HepG2 (cell line): ENCODE results near the gene CNOT10. TPM values are rescaled to one million over a fixed set of nuclear protein-coding genes. Genes with fewer than 3 reads are reported as not detected.

Experiments used
- ARNT2 ChIP-seq: sonication (generic); formaldehyde crosslinking; IDR thresholded peaks from 2 replicates; pipeline ENCODE4 v1.8.0; 2022; ENCODE audit warnings: mild to moderate bottlenecking, low read depth, missing genetic modification reagents, moderate library complexity
- DMAP1 ChIP-seq: IDR thresholded peaks from 2 replicates; pipeline ENCODE4 v1.6.1; 2016
- FOXP4 ChIP-seq: sonication (generic); formaldehyde crosslinking; IDR thresholded peaks from 2 replicates; pipeline ENCODE4 v1.4.0; 2020; ENCODE audit warnings: missing genetic modification reagents
- HDAC6 ChIP-seq: fragments of 200-600 bp; sonication (generic); IDR thresholded peaks from 2 replicates; pipeline ENCODE4 v1.7.0; 2017; ENCODE audit warnings: mild to moderate bottlenecking, antibody characterized with exemption, low read length, low read depth
- KLF15 ChIP-seq: sonication (generic); formaldehyde crosslinking; IDR thresholded peaks from 2 replicates; pipeline ENCODE4 v1.8.1; 2023; ENCODE audit warnings: borderline replicate concordance, mild to moderate bottlenecking, inconsistent platforms, missing genetic modification reagents, mixed read lengths
- MED8 ChIP-seq: sonication (generic); formaldehyde crosslinking; IDR thresholded peaks from 2 replicates; pipeline ENCODE4 v1.8.1; 2023; ENCODE audit warnings: mild to moderate bottlenecking, missing genetic modification reagents; ENCODE audit not compliant: insufficient replicate concordance
- MXD1 ChIP-seq: sonication (generic); formaldehyde crosslinking; IDR thresholded peaks from 2 replicates; pipeline ENCODE4 v1.4.0; 2020; ENCODE audit warnings: mild to moderate bottlenecking, missing genetic modification reagents
- POGK ChIP-seq: sonication (generic); formaldehyde crosslinking; conservative IDR thresholded peaks from 2 replicates; pipeline ENCODE4 v1.8.0; 2022; ENCODE audit warnings: mild to moderate bottlenecking, moderate library complexity, missing genetic modification reagents
- SIN3A ChIP-seq: IDR thresholded peaks from 2 replicates; pipeline ENCODE4 v1.6.1; 2011; ENCODE audit warnings: low read depth, mild to moderate bottlenecking, control low read depth, low read length, borderline replicate concordance
- SIN3B ChIP-seq: fragments of 150-350 bp; IDR thresholded peaks from 2 replicates; pipeline ENCODE4 v1.6.1; 2014; ENCODE audit warnings: low read length
- SPEN ChIP-seq: sonication (generic); formaldehyde crosslinking; IDR thresholded peaks from 2 replicates; pipeline ENCODE4 v1.5.1; 2020; ENCODE audit warnings: low read depth, mild to moderate bottlenecking, missing genetic modification reagents
- SRF ChIP-seq: IDR thresholded peaks from 2 replicates; pipeline ENCODE4 v1.6.1; 2011; ENCODE audit warnings: mild to moderate bottlenecking, low read depth, low read length, moderate library complexity
- TCF7 ChIP-seq: sonication (generic); IDR thresholded peaks from 2 replicates; pipeline ENCODE4 v1.6.1; 2016; ENCODE audit warnings: antibody characterized with exemption, low read depth
- ZBTB3 ChIP-seq: sonication (generic); formaldehyde crosslinking; IDR thresholded peaks from 2 replicates; pipeline ENCODE4 v1.4.0; 2020; ENCODE audit warnings: low read depth, mild to moderate bottlenecking, moderate library complexity, missing genetic modification reagents, borderline replicate concordance
- ZMAT3 ChIP-seq: sonication (generic); formaldehyde crosslinking; conservative IDR thresholded peaks from 2 replicates; pipeline ENCODE4 v1.7.0; 2021; ENCODE audit warnings: missing genetic modification reagents
- ZNF20 ChIP-seq: sonication (generic); formaldehyde crosslinking; IDR thresholded peaks from 2 replicates; pipeline ENCODE4 v1.4.0; 2020; ENCODE audit warnings: mild to moderate bottlenecking, moderate library complexity, missing genetic modification reagents
- ZNF253 ChIP-seq: sonication (generic); formaldehyde crosslinking; IDR thresholded peaks from 2 replicates; pipeline ENCODE4 v1.8.0; 2022; ENCODE audit warnings: mild to moderate bottlenecking, missing genetic modification reagents, borderline replicate concordance
- ZNF296 ChIP-seq: sonication (generic); formaldehyde crosslinking; conservative IDR thresholded peaks from 2 replicates; pipeline ENCODE4 v1.5.0; 2020; ENCODE audit warnings: mild to moderate bottlenecking, missing genetic modification reagents
- ZNF350 ChIP-seq: sonication (generic); formaldehyde crosslinking; IDR thresholded peaks from 2 replicates; pipeline ENCODE4 v1.4.0; 2020; ENCODE audit warnings: mild to moderate bottlenecking, low read depth, missing genetic modification reagents, borderline replicate concordance
- ZNF740 ChIP-seq: sonication (generic); formaldehyde crosslinking; IDR thresholded peaks from 2 replicates; pipeline ENCODE4 v1.4.0; 2020; ENCODE audit warnings: missing genetic modification reagents
- ZNF816 ChIP-seq: sonication (generic); formaldehyde crosslinking; IDR thresholded peaks from 2 replicates; pipeline ENCODE4 v1.8.0; 2022; ENCODE audit warnings: missing genetic modification reagents, mild to moderate bottlenecking, borderline replicate concordance
- ZXDC ChIP-seq: sonication (generic); formaldehyde crosslinking; IDR thresholded peaks from 2 replicates; pipeline ENCODE4 v1.5.0; 2020; ENCODE audit warnings: mild to moderate bottlenecking, missing genetic modification reagents
- polyA plus RNA-seq, 8 experiments: library from polyadenylated mRNA; depleted of rRNA in 3 of 8; stranded (reverse) in 7 of 8; unstranded in 1 of 8; fragments of >200 nt; fragmentation: Illumina TruSeq in 4 of 8; extraction: Trizol in 4 of 8; gene quantifications; 2 replicates each; pipeline versions ENCODE4 v1.2.1 to v1.2.3, GENCODE V29; 2011 to 2016; ENCODE audit warnings: low read depth in 4 of 8, missing spikeins in 1 of 8, mixed read lengths in 1 of 8; ENCODE audit not compliant: insufficient read depth in 1 of 8
- total RNA-seq, 5 experiments: library from RNA; depleted of rRNA; stranded (reverse); fragments of >200 nt; fragmentation: Illumina TruSeq; extraction: Trizol; gene quantifications; 2 replicates each; pipeline ENCODE4 v1.2.3, GENCODE V29; 2016; ENCODE audit warnings: low read depth in 1 of 5

Gene CNOT10
- total and polyA plus RNA-seq, 2 of the 13 experiments (the other 11 are each of a cell fraction or from before 2014, with no cell fraction given), result 21.2 to 34.1 TPM

GRCh38 chr3:32684800-32685542 is at the start of gene CNOT10 (continued):
- TF ChIP-seq POGK (CRISPR knock-in tag) (peak; percentile 96), SIN3A (peak; percentile 95; the same call in 1 of the 2 replicates), TCF7 (no peak), ZBTB3 (CRISPR knock-in tag) (no peak), ZNF253 (CRISPR knock-in tag) (no peak), ZNF20 (no peak), SRF (no peak), MED8 (CRISPR knock-in tag) (no peak), HDAC6 (no peak), ZXDC (CRISPR knock-in tag) (no peak), MXD1 (CRISPR knock-in tag) (peak; percentile 91), ARNT2 (CRISPR knock-in tag) (peak; percentile 90), KLF15 (CRISPR knock-in tag) (no peak), FOXP4 (CRISPR knock-in tag) (peak; percentile 64), DMAP1 (CRISPR knock-in tag) (peak; percentile 69), SIN3B (0 out of 2 replicates have a peak, but pooled peaks have one; percentile 15), ZNF816 (CRISPR knock-in tag) (0 out of 2 replicates have a peak, but pooled peaks have one; percentile 26), ZNF296 (no peak), ZMAT3 (CRISPR knock-in tag) (no peak; the same call in 1 of the 2 replicates), ZNF350 (peak; percentile 75; the same call in 1 of the 2 replicates), ZNF740 (CRISPR knock-in tag) (no peak), SPEN (peak; percentile 97)
